IgD-negative memory B cell (primary cell): ENCODE data around the gene CACNA2D3. TPM values are rescaled to one million over a fixed set of nuclear protein-coding genes. Genes with fewer than 3 reads are reported as not detected.

Experiments
- H3K27ac Mint-ChIP-seq, 3 donors: one replicate each; pipeline ENCODE4 v1.8.0; 2020 to 2022; ENCODE audit warnings: mild to moderate bottlenecking in 3 of 3, mixed read lengths in 3 of 3, moderate library complexity in 1 of 3
- H3K27me3 Mint-ChIP-seq: one replicate; pipeline ENCODE4 v1.8.0; 2021; ENCODE audit warnings: mixed read lengths
- H3K36me3 Mint-ChIP-seq: one replicate; pipeline ENCODE4 v1.8.0; 2020; ENCODE audit warnings: mild to moderate bottlenecking, mixed read lengths
- H3K4me1 Mint-ChIP-seq, 3 donors: one replicate each; pipeline ENCODE4 v1.8.0; 2020 to 2022; ENCODE audit warnings: mixed read lengths in 3 of 3, mild to moderate bottlenecking in 1 of 3
- H3K4me3 Mint-ChIP-seq, 4 donors: one replicate each; pipeline ENCODE4 v1.8.0; 2020 to 2022; ENCODE audit warnings: mild to moderate bottlenecking in 4 of 4, mixed read lengths in 4 of 4, moderate library complexity in 3 of 4
- H3K9me3 Mint-ChIP-seq, 3 donors: one replicate each; pipeline ENCODE4 v1.8.0; 2020 to 2021; ENCODE audit warnings: mixed read lengths in 3 of 3, mild to moderate bottlenecking in 1 of 3
- polyA plus RNA-seq: library from polyadenylated mRNA; unstranded; fragments of 300-500 nt; fragmentation: Illumina TruSeq; gene quantifications from one replicate; pipeline ENCODE4 v1.2.3, GENCODE V29; 2021

Gene CACNA2D3
- polyA plus RNA-seq, 1 donor from 2014 or later, result not detected

- Mint-ChIP-seq H3K27ac (no peak overlapping the region), H3K9me3 (peaks cover 0 to 2% (median 0%) of the 10 kb centered on the region in 3 donors), H3K36me3 (no peaks in the 10 kb centered on the region), H3K27me3 (no peaks in the 10 kb centered on the region), H3K4me1 (no peaks in the 10 kb centered on the region), H3K4me3 (no peak overlapping the region)
Measured at GRCh38 chr3:54668236-54668635, 545.9 kb downstream of the CACNA2D3 start.

GRCh38 chr3:54670201-54671000 lies 548.0 kb downstream of the CACNA2D3 start:
- Mint-ChIP-seq H3K4me1 (no peaks in the 10 kb centered on the region), H3K27ac (no peak overlapping the region), H3K27me3 (no peaks in the 10 kb centered on the region), H3K4me3 (no peak overlapping the region), H3K36me3 (no peaks in the 10 kb centered on the region), H3K9me3 (peaks cover 0 to 2% (median 1%) of the 10 kb centered on the region in 3 donors)

- Mint-ChIP-seq H3K27me3 (no peaks in the 10 kb centered on the region), H3K27ac (no peak overlapping the region), H3K4me1 (no peaks in the 10 kb centered on the region), H3K4me3 (no peak overlapping the region), H3K9me3 (peaks cover 0 to 2% (median 0%) of the 10 kb centered on the region in 3 donors), H3K36me3 (no peaks in the 10 kb centered on the region)
Measured at GRCh38 chr3:54671511-54671910, 549.2 kb downstream of the CACNA2D3 start.

GRCh38 chr3:54676087-54676486 lies 553.7 kb downstream of the CACNA2D3 start:
- H3K4me1 Mint-ChIP-seq, result no peaks in the 10 kb centered on the region
- H3K27me3 Mint-ChIP-seq, result no peaks in the 10 kb centered on the region
- H3K4me3 Mint-ChIP-seq, result no peak overlapping the region
- H3K36me3 Mint-ChIP-seq, result no peaks in the 10 kb centered on the region
- no peak overlapping the region for H3K27ac Mint-ChIP-seq
- H3K9me3 Mint-ChIP-seq, result peaks cover 0 to 2% (median 0%) of the 10 kb centered on the region in 3 donors

- Mint-ChIP-seq H3K27me3 (no peaks in the 10 kb centered on the region), H3K9me3 (no peaks in the 10 kb centered on the region), H3K27ac (no peak overlapping the region), H3K4me1 (no peaks in the 10 kb centered on the region), H3K4me3 (no peak overlapping the region), H3K36me3 (no peaks in the 10 kb centered on the region)
Measured at GRCh38 chr3:54681706-54682105, 559.4 kb downstream of the CACNA2D3 start.

GRCh38 chr3:54685213-54685612 lies 562.9 kb downstream of the CACNA2D3 start:
- H3K36me3 Mint-ChIP-seq, result no peaks in the 10 kb centered on the region
- H3K27me3 Mint-ChIP-seq, result no peaks in the 10 kb centered on the region
- H3K27ac Mint-ChIP-seq, result no peak overlapping the region
- H3K9me3 Mint-ChIP-seq, result peaks cover 0 to 4% (median 0%) of the 10 kb centered on the region in 3 donors
- no peak overlapping the region for H3K4me3 Mint-ChIP-seq
- no peaks in the 10 kb centered on the region for H3K4me1 Mint-ChIP-seq

- Mint-ChIP-seq H3K36me3 (no peaks in the 10 kb centered on the region), H3K9me3 (peaks cover 0 to 4% (median 3%) of the 10 kb centered on the region in 3 donors), H3K4me3 (no peak overlapping the region), H3K27me3 (no peaks in the 10 kb centered on the region), H3K27ac (no peak overlapping the region), H3K4me1 (no peaks in the 10 kb centered on the region)
Measured at GRCh38 chr3:54691289-54691771, 569.0 kb downstream of the CACNA2D3 start.

GRCh38 chr3:54696313-54696712 lies 574.0 kb downstream of the CACNA2D3 start:
- Mint-ChIP-seq H3K9me3 (peaks cover 0 to 3% (median 2%) of the 10 kb centered on the region in 3 donors), H3K27ac (no peak overlapping the region), H3K27me3 (no peaks in the 10 kb centered on the region), H3K4me3 (no peak overlapping the region), H3K4me1 (no peaks in the 10 kb centered on the region), H3K36me3 (no peaks in the 10 kb centered on the region)

GRCh38 chr3:54698054-54698453 lies 575.7 kb downstream of the CACNA2D3 start:
- Mint-ChIP-seq H3K9me3 (peaks cover 0 to 2% (median 0%) of the 10 kb centered on the region in 3 donors), H3K36me3 (no peaks in the 10 kb centered on the region), H3K27me3 (no peaks in the 10 kb centered on the region), H3K4me1 (no peaks in the 10 kb centered on the region), H3K4me3 (no peak overlapping the region), H3K27ac (no peak overlapping the region)

- H3K27ac Mint-ChIP-seq, result no peak overlapping the region
- H3K4me3 Mint-ChIP-seq, result no peak overlapping the region
- H3K36me3 Mint-ChIP-seq, result no peaks in the 10 kb centered on the region
- no peaks in the 10 kb centered on the region for H3K27me3 Mint-ChIP-seq
- no peaks in the 10 kb centered on the region for H3K4me1 Mint-ChIP-seq
- H3K9me3 Mint-ChIP-seq, result peaks cover 0 to 3% (median 0%) of the 10 kb centered on the region in 3 donors
Measured at GRCh38 chr3:54703923-54704322, 581.6 kb downstream of the CACNA2D3 start.

GRCh38 chr3:54705730-54706129 lies 583.4 kb downstream of the CACNA2D3 start:
- Mint-ChIP-seq H3K27me3 (no peaks in the 10 kb centered on the region), H3K36me3 (no peaks in the 10 kb centered on the region), H3K27ac (no peak overlapping the region), H3K4me1 (no peaks in the 10 kb centered on the region), H3K9me3 (peaks cover 0 to 3% (median 0%) of the 10 kb centered on the region in 3 donors), H3K4me3 (no peak overlapping the region)

- H3K36me3 Mint-ChIP-seq, result no peaks in the 10 kb centered on the region
- H3K9me3 Mint-ChIP-seq, result peaks cover 0 to 6% (median 0%) of the 10 kb centered on the region in 3 donors
- H3K27ac Mint-ChIP-seq, result no peak overlapping the region
- H3K4me3 Mint-ChIP-seq, result no peak overlapping the region
- no peaks in the 10 kb centered on the region for H3K4me1 Mint-ChIP-seq
- no peaks in the 10 kb centered on the region for H3K27me3 Mint-ChIP-seq
Measured at GRCh38 chr3:54706738-54707137, 584.4 kb downstream of the CACNA2D3 start.

- no peak overlapping the region for H3K4me3 Mint-ChIP-seq
- peaks cover 0 to 11% (median 6%) of the 10 kb centered on the region in 3 donors for H3K9me3 Mint-ChIP-seq
- no peaks in the 10 kb centered on the region for H3K36me3 Mint-ChIP-seq
- H3K4me1 Mint-ChIP-seq, result no peaks in the 10 kb centered on the region
- no peak overlapping the region for H3K27ac Mint-ChIP-seq
- H3K27me3 Mint-ChIP-seq, result no peaks in the 10 kb centered on the region
Measured at GRCh38 chr3:54709785-54710184, 587.4 kb downstream of the CACNA2D3 start.

- Mint-ChIP-seq H3K9me3 (peaks cover 0 to 11% (median 6%) of the 10 kb centered on the region in 3 donors), H3K27me3 (no peaks in the 10 kb centered on the region), H3K4me1 (no peaks in the 10 kb centered on the region), H3K36me3 (no peaks in the 10 kb centered on the region), H3K4me3 (no peak overlapping the region), H3K27ac (peak overlapping the region in 1 of 3 donors; percentile 59)
Measured at GRCh38 chr3:54710954-54711353, 588.6 kb downstream of the CACNA2D3 start.

GRCh38 chr3:54712539-54712938 lies 590.2 kb downstream of the CACNA2D3 start:
- Mint-ChIP-seq H3K27me3 (no peaks in the 10 kb centered on the region), H3K27ac (no peak overlapping the region), H3K9me3 (peaks cover 0 to 8% (median 6%) of the 10 kb centered on the region in 3 donors), H3K4me3 (no peak overlapping the region), H3K36me3 (no peaks in the 10 kb centered on the region), H3K4me1 (no peaks in the 10 kb centered on the region)

GRCh38 chr3:54713031-54713430 lies 590.7 kb downstream of the CACNA2D3 start:
- no peaks in the 10 kb centered on the region for H3K36me3 Mint-ChIP-seq
- peaks cover 0 to 8% (median 6%) of the 10 kb centered on the region in 3 donors for H3K9me3 Mint-ChIP-seq
- H3K4me1 Mint-ChIP-seq, result no peaks in the 10 kb centered on the region
- H3K27me3 Mint-ChIP-seq, result no peaks in the 10 kb centered on the region
- no peak overlapping the region for H3K27ac Mint-ChIP-seq
- no peak overlapping the region for H3K4me3 Mint-ChIP-seq
